HCT116 (cell line): Measurements from ENCODE around the gene DPH1. TPM values are rescaled to one million over a fixed set of nuclear protein-coding genes. Genes with fewer than 3 reads are reported as not detected.

ENCODE experiments used
- ATAC-seq: fragments of 200-7000 bp; cut with Tn5 transposase; 2 replicates; pipeline ENCODE4 v1.9.1; 2020; ENCODE audit warnings: mild to moderate bottlenecking, moderate library complexity
- BruUV-seq: library from RNA; stranded (reverse); fragments of 400-500 nt; replicated peaks from 2 replicates; lab custom pipeline; 2021; lab: Mats Ljungman, UMichigan
- CTCF ChIA-PET: fragments of 300-600 bp; sonication (Branson Sonifier 250); formaldehyde crosslinking; loops from one replicate; lab custom pipeline; 2021; ENCODE audit warnings: antibody characterized with exemption; lab: Charles Lee
- POLR2A ChIA-PET: fragments of 300-600, 350-600 bp; sonication (Branson Sonifier 250); formaldehyde crosslinking; loops from one replicate; lab custom pipeline; 2021; ENCODE audit warnings: antibody characterized with exemption; lab: Charles Lee
- RAD21 ChIA-PET, 2 experiments: fragments of 300-600 bp; sonication (Branson Sonifier 250); formaldehyde crosslinking; loops; one replicate each; lab custom pipeline; 2023; ENCODE audit warnings: low total read pairs in 2 of 2; ENCODE audit not compliant: uncharacterized antibody in 2 of 2, unreplicated experiment in 2 of 2, low non-redundant PET in 1 of 2; lab: Charles Lee
- DNase-seq: peaks from one replicate; pipeline ENCODE4 v3.0.0-alpha.2; 2010; ENCODE audit warnings: low read depth, low spot score
- H2AFZ ChIP-seq: fragments of 200-600 bp; shearing (Covaris generic), sonication (generic); 2 replicates; pipeline ENCODE4 v1.6.1; 2017; ENCODE audit warnings: low read depth, mixed run types, mixed read lengths, antibody characterized with exemption, low read length; ENCODE audit not compliant: poor library complexity, severe bottlenecking
- H3K27ac ChIP-seq: 2 replicates; pipeline ENCODE4 v1.5.1; 2012; ENCODE audit warnings: low read depth, low read length
- H3K27me3 ChIP-seq: fragments of 200-600 bp; sonication (generic); 2 replicates; pipeline ENCODE4 v1.6.1; 2016; ENCODE audit warnings: mixed run types, low read length, mixed read lengths; ENCODE audit not compliant: insufficient read depth
- H3K36me3 ChIP-seq, 2 experiments: fragments of 200-500 bp in 1 of 2; fragments of 200-600 bp in 1 of 2; sonication (Bioruptor generic) in 1 of 2; sonication (generic) in 1 of 2; 2 replicates each; pipeline versions ENCODE4 v1.5.1 to v1.6.1; 2014 to 2016; ENCODE audit warnings: low read length in 2 of 2, inconsistent platforms in 1 of 2, mixed read lengths in 1 of 2, mixed run types in 1 of 2; ENCODE audit not compliant: insufficient read depth in 2 of 2, control insufficient read depth in 1 of 2
- H3K4me1 ChIP-seq, 2 experiments: fragments of 200-600 bp in 1 of 2; sonication (generic) in 1 of 2; 2 replicates each; pipeline versions ENCODE4 v1.5.1 to v1.6.1; 2012 to 2017; ENCODE audit warnings: low read length in 2 of 2, inconsistent platforms in 1 of 2, mild to moderate bottlenecking in 1 of 2, mixed read lengths in 1 of 2, mixed run types in 1 of 2, moderate library complexity in 1 of 2; ENCODE audit not compliant: insufficient read depth in 2 of 2, control insufficient read depth in 1 of 2
- H3K4me2 ChIP-seq: fragments of 200-600 bp; sonication (generic); 2 replicates; pipeline ENCODE4 v1.6.1; 2017; ENCODE audit warnings: mixed run types, low read length, mixed read lengths
- H3K4me3 ChIP-seq, 2 experiments: fragments of 200-600 bp in 1 of 2; sonication (generic) in 1 of 2; replicated peaks in 1 of 2; 2 replicates each; pipeline ENCODE4 v1.5.1; 2011 to 2016; ENCODE audit warnings: low read length in 2 of 2, control low read depth in 1 of 2, low read depth in 1 of 2, mild to moderate bottlenecking in 1 of 2, mixed read lengths in 1 of 2, mixed run types in 1 of 2
- H3K79me2 ChIP-seq: fragments of 200-600 bp; sonication (generic); 2 replicates; pipeline ENCODE4 v1.6.1; 2017; ENCODE audit warnings: mild to moderate bottlenecking, mixed run types, low read length, moderate library complexity, mixed read lengths; ENCODE audit not compliant: insufficient read depth
- H3K9ac ChIP-seq: fragments of 200-600 bp; sonication (generic); 2 replicates; pipeline ENCODE4 v1.6.1; 2016; ENCODE audit warnings: low read length, mixed read lengths
- H3K9me2 ChIP-seq: fragments of 200-600 bp; sonication (generic), shearing (Covaris generic); 2 replicates; pipeline ENCODE4 v1.6.1; 2017; ENCODE audit warnings: mixed run types, mild to moderate bottlenecking, moderate library complexity; ENCODE audit not compliant: insufficient read depth
- H3K9me3 ChIP-seq, 2 experiments: fragments of 200-500 bp in 1 of 2; fragments of 200-600 bp in 1 of 2; sonication (Bioruptor generic) in 1 of 2; sonication (generic) in 1 of 2; 2 replicates each; pipeline ENCODE4 v1.6.1; 2014 to 2017; ENCODE audit warnings: low read length in 2 of 2, mixed read lengths in 2 of 2, inconsistent platforms in 1 of 2, low read depth in 1 of 2, mild to moderate bottlenecking in 1 of 2, mixed run types in 1 of 2, moderate library complexity in 1 of 2; ENCODE audit not compliant: control insufficient read depth in 1 of 2, insufficient read depth in 1 of 2
- H4K20me1 ChIP-seq: fragments of 200-600 bp; sonication (generic), shearing (Covaris generic); 2 replicates; pipeline ENCODE4 v1.6.1; 2017; ENCODE audit warnings: mixed run types, mild to moderate bottlenecking, moderate library complexity; ENCODE audit not compliant: insufficient read depth
- ATF3 ChIP-seq: IDR thresholded peaks from 2 replicates; pipeline ENCODE4 v1.6.1; 2012
- CTCF ChIP-seq, 3 experiments: fragments of 200-600 bp in 1 of 3; sonication (generic) in 1 of 3; IDR thresholded peaks in 2 of 3; conservative IDR thresholded peaks in 1 of 3; 2 replicates each; pipeline ENCODE4 v1.5.1; 2012 to 2017; ENCODE audit warnings: low read depth in 2 of 3, low read length in 2 of 3, antibody characterized with exemption in 1 of 3, borderline replicate concordance in 1 of 3, control low read depth in 1 of 3, mild to moderate bottlenecking in 1 of 3, mixed read lengths in 1 of 3, mixed run types in 1 of 3, moderate library complexity in 1 of 3; ENCODE audit not compliant: insufficient read depth in 1 of 3
- EZH2 ChIP-seq: fragments of 200-600 bp; sonication (generic); IDR thresholded peaks from 2 replicates; pipeline ENCODE4 v1.6.1; 2017; ENCODE audit warnings: antibody characterized with exemption, mixed run types
- FOSL1 ChIP-seq: IDR thresholded peaks from 2 replicates; pipeline ENCODE4 v1.6.1; 2012; ENCODE audit warnings: low read depth
- JUND ChIP-seq: IDR thresholded peaks from 2 replicates; pipeline ENCODE4 v1.6.1; 2012
- POLR2AphosphoS5 ChIP-seq: IDR thresholded peaks from 2 replicates; pipeline ENCODE4 v1.6.1; 2011; ENCODE audit warnings: mild to moderate bottlenecking, low read depth, low read length, moderate library complexity
- REST ChIP-seq: IDR thresholded peaks from 2 replicates; pipeline ENCODE4 v1.6.1; 2012; ENCODE audit warnings: low read depth
- SP1 ChIP-seq: IDR thresholded peaks from 2 replicates; pipeline ENCODE4 v1.6.1; 2012; ENCODE audit warnings: low read depth
- TCF7L2 ChIP-seq: IDR thresholded peaks from 2 replicates; pipeline ENCODE4 v1.7.0; 2011; ENCODE audit warnings: borderline replicate concordance, inconsistent platforms; ENCODE audit not compliant: insufficient read depth, insufficient read length; ENCODE audit errors: extremely low read depth
- YY1 ChIP-seq: IDR thresholded peaks from 2 replicates; pipeline ENCODE4 v1.6.1; 2011; ENCODE audit warnings: low read length, low read depth, moderate library complexity, mild to moderate bottlenecking; ENCODE audit not compliant: insufficient replicate concordance; ENCODE audit errors: extremely low read depth
- ZBTB33 ChIP-seq: IDR thresholded peaks from 2 replicates; pipeline ENCODE4 v1.6.1; 2011; ENCODE audit warnings: mild to moderate bottlenecking, low read length, moderate library complexity; ENCODE audit not compliant: insufficient replicate concordance; ENCODE audit errors: extremely low read depth
- ZFX ChIP-seq: fragments of 450-650 bp; IDR thresholded peaks from 2 replicates; pipeline ENCODE4 v1.6.1; 2017
- intact Hi-C: fragments of 100-400 bp; cut with micrococcal nuclease; formaldehyde crosslinking; loops from 2 replicates; pipeline ENCODE4 v1.10.0; 2022
- total RNA-seq: library from RNA; stranded (reverse); gene quantifications from one replicate; pipeline ENCODE4 v1.2.1, GENCODE V29; 2021; ENCODE audit not compliant: unreplicated experiment

Gene DPH1
- total RNA-seq, 1 experiment from 2014 or later, result 47.2 TPM

- ChIA-PET RAD21 (no interaction called here), POLR2A (no interaction called here), CTCF (no interaction called here)
- intact Hi-C loops, result no loop called here
- H3K36me3 ChIP-seq, result no peaks in the 10 kb centered on the region
- no peak overlapping the region for H3K4me2 ChIP-seq
- BruUV-seq, result no TSS peak
- H3K27me3 ChIP-seq, result no peaks in the 10 kb centered on the region
- no peak overlapping the region for H3K4me3 ChIP-seq
- no peaks in the 10 kb centered on the region for H4K20me1 ChIP-seq
- no peaks in the 10 kb centered on the region for H3K79me2 ChIP-seq
- no peak overlapping the region for H2AFZ ChIP-seq
- no peak for TF ChIP-seq ZFX
- peak in 2 of 3 experiments; percentile 11 to 13; a peak in 1 of 6 replicates for TF ChIP-seq CTCF (IDR thresholded peaks at IDR 0.05 in 2 of 3, conservative IDR thresholded peaks at IDR 0.05 in 1 of 3; ENCODE audit: borderline replicate concordance in 1 of 3, insufficient read depth in 1 of 3, low read depth in 2 of 3, low read length in 2 of 3)
- TF ChIP-seq POLR2AphosphoS5, result no peak
- no peak for TF ChIP-seq SP1
- no peak for TF ChIP-seq FOSL1
- no peak for TF ChIP-seq ATF3
- no peaks in the 10 kb centered on the region for H3K9me2 ChIP-seq
- H3K27ac ChIP-seq, result no peak overlapping the region
- no peak for DNase-seq
- peak; percentile 37; the same call in 1 of the 2 replicates for ATAC-seq
- peaks cover 6 to 9% of the 10 kb centered on the region in 2 experiments; a peak in 3 of 4 replicates for H3K4me1 ChIP-seq
- H3K9me3 ChIP-seq, result no peaks in the 10 kb centered on the region
- H3K9ac ChIP-seq, result no peak overlapping the region
Measured at GRCh38 chr17:2092253-2092652, 62.3 kb downstream of the DPH1 start.

GRCh38 chr17:2093349-2093748 lies 63.4 kb downstream of the DPH1 start:
- no peak for DNase-seq
- TF ChIP-seq REST, result no peak
- TF ChIP-seq EZH2, result no peak
- no peak for TF ChIP-seq ZBTB33
- TF ChIP-seq TCF7L2, result no peak
- TF ChIP-seq YY1, result no peak
- TF ChIP-seq JUND, result no peak
- no peak for TF ChIP-seq ZFX
- no peak for TF ChIP-seq SP1

More at GRCh38 chr17:2093349-2093748, 63.4 kb downstream of the DPH1 start:
- no peak for ATAC-seq
- H3K36me3 ChIP-seq, result no peaks in the 10 kb centered on the region
- ChIA-PET RAD21 (no interaction called here), POLR2A (no interaction called here), CTCF (no interaction called here)
- H3K4me1 ChIP-seq, result peaks cover 6 to 15% of the 10 kb centered on the region in 2 experiments; a peak in 3 of 4 replicates
- no peak overlapping the region for H2AFZ ChIP-seq
- intact Hi-C loops, result no loop called here
- no peaks in the 10 kb centered on the region for H3K9me3 ChIP-seq
- no peak overlapping the region for H3K9ac ChIP-seq
- H3K4me2 ChIP-seq, result no peak overlapping the region
- H3K9me2 ChIP-seq, result no peaks in the 10 kb centered on the region
- H3K27ac ChIP-seq, result no peak overlapping the region
- no peaks in the 10 kb centered on the region for H3K79me2 ChIP-seq
- BruUV-seq, result no TSS peak
- H3K27me3 ChIP-seq, result no peaks in the 10 kb centered on the region
- H4K20me1 ChIP-seq, result no peaks in the 10 kb centered on the region
- H3K4me3 ChIP-seq, result no peak overlapping the region
